Cardiac septum (tissue), 1 donor: ENCODE measurements around the gene CARD19. TPM values are rescaled to one million over a fixed set of nuclear protein-coding genes. Genes with fewer than 3 reads are reported as not detected.
"Not testable (repeated sequence)": the region's sequence is repeated elsewhere in the genome, so short reads cannot be mapped to it uniquely, and the experiment has no call there.

Experiments
- DNase-seq: peaks from one replicate; pipeline ENCODE4 v3.0.0-alpha.2; 2020; ENCODE audit warnings: low spot score
- intact Hi-C: fragments of 100-400 bp; cut with DNase I; formaldehyde crosslinking; loops from one replicate; pipeline ENCODE4 v1.14.0; 2022
- total RNA-seq: library from RNA; stranded (reverse); fragmentation: NEBNext Ultra II Directional; extraction: Animal tissue kit (Norgen Biotek cat#: 25700); gene quantifications from one replicate; pipeline ENCODE4 v1.2.1, GENCODE V29; 2021
- donor health status: DM: no; HTN: no; CAD: no.

CARD19 gene
- total RNA-seq, 1 donor from 2014 or later: 45.1 TPM

DNA sequence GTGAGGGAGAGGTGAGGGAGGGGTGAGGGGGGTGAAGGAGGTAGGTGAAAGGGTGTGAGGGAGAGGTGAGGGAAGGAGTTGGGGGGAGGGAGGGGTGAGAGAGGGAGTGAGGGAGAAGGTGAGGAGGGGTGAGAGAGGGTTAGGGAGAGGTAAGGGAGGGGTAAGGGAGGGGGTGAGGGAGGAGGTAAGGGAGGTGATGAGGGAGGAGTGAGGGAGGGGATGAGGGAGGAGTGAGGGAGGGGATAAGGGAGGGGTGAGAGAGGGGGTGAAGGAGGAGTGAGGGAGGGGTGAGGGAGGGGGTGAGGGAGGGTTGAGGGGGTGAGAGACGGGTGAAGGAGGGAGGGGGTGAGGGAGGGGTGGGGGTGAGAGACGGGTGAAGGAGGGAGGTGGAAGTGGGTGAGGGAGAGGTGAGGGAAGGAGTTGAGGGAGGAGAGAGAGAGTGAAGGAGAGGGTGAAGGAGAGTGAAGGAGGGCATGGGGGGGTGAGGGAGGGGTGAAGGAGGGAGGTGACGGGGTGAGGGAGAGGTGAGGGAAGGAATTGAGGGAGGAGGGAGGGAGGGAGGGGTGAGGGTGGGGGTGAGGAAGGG lies 19.6 kb downstream of the CARD19 start:
- no peak for DNase-seq

DNA sequence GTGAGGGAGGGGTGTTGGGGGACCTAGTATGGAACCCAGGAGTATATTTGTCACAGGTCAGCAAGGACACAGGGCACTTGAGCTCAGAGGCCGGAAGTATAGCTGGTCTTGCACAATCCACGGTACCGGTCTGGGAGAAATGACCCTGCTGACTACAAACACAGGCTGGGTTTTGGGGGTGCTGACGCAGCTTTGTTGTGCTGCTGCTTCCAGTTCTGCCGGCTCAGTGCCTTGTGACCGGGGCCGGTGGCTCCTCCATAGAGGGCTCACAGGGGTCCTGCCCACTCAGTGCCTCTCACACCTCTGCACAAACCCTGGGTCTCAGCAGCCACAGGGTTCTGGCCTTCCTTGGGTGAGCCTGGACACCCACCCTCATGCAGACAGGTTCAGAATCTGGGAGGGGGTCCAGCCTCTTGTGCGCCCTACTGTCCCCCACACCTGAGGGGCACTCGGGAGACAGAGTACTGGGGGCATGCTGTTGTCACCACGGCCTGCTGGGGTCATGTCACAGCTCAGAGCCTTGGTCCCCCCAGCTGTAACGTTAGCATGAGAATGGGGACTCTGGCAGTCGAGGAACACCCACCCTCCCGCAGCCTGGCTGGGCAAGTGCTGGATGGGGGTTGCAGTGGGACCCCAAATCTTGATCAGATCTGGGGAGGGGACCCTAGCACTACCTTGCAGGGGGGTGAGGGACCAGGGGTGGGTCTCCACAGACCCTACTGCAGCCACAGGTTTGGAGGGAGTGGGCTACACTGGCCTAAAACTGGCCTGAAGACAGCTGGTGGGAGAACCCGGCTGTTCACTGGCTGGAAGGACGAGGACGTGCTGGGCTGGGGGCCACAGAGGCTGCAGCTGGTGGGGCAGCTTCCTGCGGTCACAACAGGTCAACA lies 20.3 kb downstream of the CARD19 start:
- intact Hi-C loops: no loop called here
- peak; percentile 93 for DNase-seq

More for the DNA sequence above, 19.6 kb downstream of the CARD19 start:
- intact Hi-C loops: no loop called here

- peak; percentile 38 for DNase-seq
- intact Hi-C loops: not testable (repeated sequence)
Measured at GRCh38 chr9:93117521-93117920, 21.5 kb downstream of the CARD19 start.

GRCh38 chr9:93117924-93118862 lies 22.2 kb downstream of the CARD19 start:
- peak; percentile 67 for DNase-seq
- intact Hi-C loops: no loop called here

DNA sequence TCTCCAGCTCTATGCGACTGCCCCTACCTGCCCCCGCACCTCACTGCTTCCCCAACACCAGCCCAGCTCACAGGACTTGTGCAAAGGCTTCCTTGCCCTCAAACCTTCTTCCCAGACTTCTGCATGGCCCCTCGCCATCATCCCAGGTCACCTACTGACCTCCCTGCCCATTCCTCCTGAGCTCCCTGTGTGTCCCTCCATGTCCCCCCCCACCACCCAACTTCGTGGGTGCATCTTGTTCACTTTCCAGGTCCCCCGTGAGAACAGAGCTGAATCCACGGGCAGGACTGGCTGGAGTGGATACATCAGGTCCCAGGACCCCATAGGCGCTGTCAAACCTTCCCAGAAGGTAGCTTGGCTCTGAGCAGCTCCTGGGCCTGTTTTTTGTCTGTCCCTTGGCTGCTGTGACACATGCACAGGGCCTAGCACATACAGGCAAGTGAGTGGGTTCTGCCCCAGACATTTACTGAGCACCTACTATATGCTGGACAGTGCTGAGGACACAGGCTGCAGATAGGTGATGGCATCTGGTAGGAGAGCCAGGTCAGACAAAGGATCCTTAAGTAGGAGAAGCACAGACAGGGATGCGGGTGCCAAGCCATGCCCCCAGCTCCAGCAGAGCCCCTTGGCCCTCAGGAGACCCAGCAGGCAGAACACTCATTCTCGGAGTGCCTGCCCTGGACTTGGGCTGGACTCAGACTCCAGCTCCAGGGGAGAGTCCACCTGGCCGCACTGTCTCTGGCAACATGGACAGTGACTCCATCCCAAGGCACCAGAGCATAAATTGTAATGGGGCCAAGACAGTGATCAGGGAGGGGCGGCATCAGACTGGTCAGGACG lies 23.1 kb downstream of the CARD19 start:
- intact Hi-C loops: no loop called here
- peak; percentile 70 for DNase-seq

DNA sequence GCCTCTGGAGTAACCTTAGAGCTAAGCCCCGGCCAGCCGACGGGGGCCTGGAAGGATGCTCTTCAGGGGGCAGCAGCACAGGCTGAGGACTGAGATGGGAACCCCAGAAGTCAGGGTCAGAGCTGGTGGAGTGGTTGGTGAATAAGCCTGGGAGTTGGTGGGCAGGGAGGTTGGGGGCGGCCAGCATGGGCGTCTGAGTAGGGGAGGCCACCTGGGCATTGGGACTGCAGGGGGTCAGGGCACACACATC lies 23.6 kb downstream of the CARD19 start:
- intact Hi-C loops: no loop called here
- DNase-seq: no peak

DNA sequence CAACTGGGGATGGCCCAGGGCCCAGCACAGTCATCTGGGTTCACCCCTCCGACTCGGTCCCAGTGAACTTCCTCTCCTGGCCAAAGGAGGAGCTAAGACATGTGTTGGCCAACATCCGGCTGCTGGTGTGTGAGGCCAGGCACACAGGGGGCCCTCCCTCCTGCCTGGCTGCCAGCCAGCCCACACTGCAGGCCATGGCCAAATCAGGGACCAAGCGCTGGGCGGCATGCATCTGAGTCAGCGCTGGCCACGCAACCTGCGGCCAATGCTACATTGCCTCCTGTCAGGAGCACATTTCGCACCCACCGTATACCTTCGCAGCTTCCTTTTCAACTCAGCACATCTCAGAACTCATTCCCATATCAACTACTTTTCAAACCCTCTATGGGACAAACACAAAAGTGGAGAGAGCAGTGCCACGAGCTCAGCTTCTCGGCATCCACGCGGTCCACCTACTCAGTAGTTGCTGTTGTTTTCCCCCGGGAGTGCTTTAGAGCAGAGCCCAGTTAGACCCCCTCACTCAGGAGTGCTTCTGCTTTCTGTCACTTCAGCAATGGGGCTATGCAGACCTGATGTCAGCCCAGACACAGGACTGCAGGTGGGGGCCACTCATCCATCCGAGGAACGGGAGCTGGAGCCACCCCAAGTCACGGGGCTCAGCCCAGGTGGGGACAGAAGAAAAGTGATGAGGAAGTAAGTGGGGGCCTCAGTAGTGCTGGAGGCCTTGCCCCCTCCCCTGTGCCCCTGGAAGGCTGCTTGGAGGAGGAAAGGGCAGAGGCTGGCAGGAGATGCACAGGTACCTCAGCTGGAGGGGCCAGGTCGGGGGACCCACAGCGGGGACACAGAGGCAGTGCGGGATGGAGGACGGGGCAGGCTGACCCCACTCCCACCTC lies 24.2 kb downstream of the CARD19 start:
- intact Hi-C loops: loop anchor here (10.0 kb wide), 1 partner anchor 335 kb away; the partner anchor contains the start of genes FAM120A and FAM120AOS
- peak; percentile 98 for DNase-seq

GRCh38 chr9:93120846-93121315 lies 24.9 kb downstream of the CARD19 start:
- intact Hi-C loops: loop anchor here (10.0 kb wide), 1 partner anchor 334 kb away; the partner anchor contains the start of genes FAM120A and FAM120AOS
- DNase-seq: peak; percentile 59

DNA sequence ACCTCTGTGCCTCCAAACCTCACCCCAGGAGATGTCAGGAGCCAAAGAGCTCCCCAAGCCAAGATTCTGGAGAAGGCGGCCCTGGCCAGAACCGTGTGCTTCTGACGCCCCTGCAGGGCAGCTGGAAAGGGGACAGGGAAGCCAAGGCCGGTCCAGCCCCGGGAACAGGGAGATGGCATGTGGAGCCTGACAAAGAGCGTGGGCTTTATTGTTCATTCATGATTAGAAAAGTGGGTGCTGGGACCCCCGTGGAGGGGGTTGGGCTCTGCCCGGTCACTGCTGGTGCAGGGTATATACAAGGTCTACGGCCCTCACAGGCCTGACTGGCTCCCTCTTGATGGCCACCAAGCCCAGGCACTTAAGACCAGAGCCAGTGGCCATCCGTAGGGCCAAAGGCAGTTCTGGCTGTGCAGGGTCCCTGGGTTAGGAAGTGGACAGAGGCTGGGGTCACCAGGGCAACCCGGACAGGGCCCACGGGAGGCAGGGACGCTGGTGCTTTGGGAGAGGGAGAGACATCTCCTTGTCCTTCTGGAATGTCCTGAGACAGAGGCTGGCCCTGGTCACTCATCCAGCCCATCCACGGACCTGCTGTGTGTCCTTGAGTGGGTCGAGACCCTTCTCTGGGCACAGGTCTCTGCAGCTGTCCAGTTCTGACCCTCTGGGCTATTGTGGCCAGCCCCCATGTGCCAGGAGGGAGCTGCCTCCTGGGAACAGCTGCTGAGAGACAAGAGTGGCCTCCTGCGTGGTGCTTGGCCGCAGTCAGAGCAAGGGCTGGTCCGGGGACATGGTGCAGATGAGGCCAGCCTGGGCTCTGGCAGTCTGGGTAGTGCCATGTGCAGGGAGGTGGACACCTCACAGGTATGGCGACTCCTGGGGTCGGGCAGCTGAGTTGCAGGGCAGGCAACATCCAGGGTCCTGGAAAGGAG lies 25.6 kb downstream of the CARD19 start:
- DNase-seq: peak; percentile 73
- intact Hi-C loops: loop anchor here (10.0 kb wide), 1 partner anchor 333 kb away; the partner anchor contains the start of genes FAM120A and FAM120AOS

DNA sequence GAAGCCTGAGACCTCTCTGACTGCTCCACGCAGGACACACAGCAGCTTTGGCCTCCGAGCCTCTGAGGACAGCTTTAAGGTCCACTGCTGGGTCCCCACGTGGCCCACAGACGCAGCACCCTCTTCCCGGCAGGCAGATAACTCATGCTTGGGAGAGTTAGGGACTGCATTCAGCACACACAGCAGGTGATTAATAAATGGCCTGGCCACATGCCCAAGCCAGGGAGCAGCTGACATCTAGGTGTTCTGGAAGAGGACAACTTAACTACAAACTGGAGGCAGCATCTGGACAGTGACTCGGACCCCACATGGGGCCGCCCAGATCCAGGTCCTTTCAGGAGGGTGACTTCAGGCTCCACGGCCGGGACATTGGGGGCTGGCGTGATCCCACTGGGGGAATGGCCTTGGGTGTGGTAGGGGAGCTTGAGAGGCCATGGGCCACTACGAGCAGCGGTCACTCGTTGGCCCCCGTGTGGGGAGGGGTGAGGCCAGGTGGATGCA lies 26.8 kb downstream of the CARD19 start:
- DNase-seq: no peak
- intact Hi-C loops: loop anchor here (10.0 kb wide), 1 partner anchor 332 kb away; the partner anchor contains the start of genes FAM120A and FAM120AOS

- intact Hi-C loops: loop anchor here (10.0 kb wide), 1 partner anchor 331 kb away; the partner anchor contains the start of genes FAM120A and FAM120AOS
- peak; percentile 47 for DNase-seq
Measured at GRCh38 chr9:93123561-93124283, 27.7 kb downstream of the CARD19 start.

DNA sequence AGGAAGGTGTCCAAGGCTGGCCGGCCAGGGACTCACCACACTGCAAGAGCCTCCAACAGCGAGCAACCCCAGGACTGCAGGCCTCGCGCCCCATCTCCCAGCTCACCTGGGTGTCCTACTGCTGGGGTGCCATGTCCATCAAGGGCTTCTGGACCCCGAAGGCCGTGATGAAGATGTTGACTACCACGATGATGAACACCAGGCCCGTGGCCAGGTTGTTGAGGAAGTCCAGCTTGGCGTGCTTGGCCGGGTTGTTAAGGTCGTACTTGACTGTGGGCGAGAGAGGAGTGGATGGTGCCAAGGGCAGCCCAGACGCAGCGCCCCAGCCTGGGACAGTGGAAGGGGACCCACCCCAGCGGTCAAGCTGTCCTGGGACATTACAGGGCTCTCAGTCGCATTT lies 28.8 kb downstream of the CARD19 start:
- intact Hi-C loops: loop anchor here (10.0 kb wide), 1 partner anchor 330 kb away; the partner anchor contains the start of genes FAM120A and FAM120AOS
- DNase-seq: peak; percentile 71

- peak; percentile 24 for DNase-seq
- intact Hi-C loops: loop anchor here (10.0 kb wide), 1 partner anchor 329 kb away; the partner anchor contains the start of genes FAM120A and FAM120AOS
Measured at GRCh38 chr9:93125331-93125894, 29.4 kb downstream of the CARD19 start.

- intact Hi-C loops: loop anchor here (10.0 kb wide), 1 partner anchor 329 kb away; the partner anchor contains the start of genes FAM120A and FAM120AOS
- peak; percentile 71 for DNase-seq
Measured at GRCh38 chr9:93126151-93126781, 30.2 kb downstream of the CARD19 start.
